ENCODE results near the gene DOCK4.

DOCK4 gene

GRCh38 chr7:112113913-112114575, 92.2 kb downstream of the DOCK4 start:
- ATAC-seq (ENCODE audit: low read depth) (no peak), DNase-seq (ENCODE audit: low spot score) (no peak)
- Histone ChIP-seq H3K36me3 (ENCODE audit: low read depth) (no peaks in the 10 kb centered on the region), H3K27me3 (ENCODE audit: insufficient read depth, poor library complexity, severe bottlenecking) (no peaks in the 10 kb centered on the region), H3K9me3 (ENCODE audit: severe bottlenecking) (no peaks in the 10 kb centered on the region), H3K4me3 (ENCODE audit: severe bottlenecking) (no peak overlapping the region), H3K4me1 (ENCODE audit: insufficient read depth, poor library complexity, severe bottlenecking) (peaks cover 9% of the 10 kb centered on the region), H3K27ac (ENCODE audit: poor library complexity, severe bottlenecking) (no peak overlapping the region)
- TF ChIP-seq CTCF (IDR thresholded peaks at IDR 0.05; ENCODE audit: poor library complexity, severe bottlenecking): no peak

DNA sequence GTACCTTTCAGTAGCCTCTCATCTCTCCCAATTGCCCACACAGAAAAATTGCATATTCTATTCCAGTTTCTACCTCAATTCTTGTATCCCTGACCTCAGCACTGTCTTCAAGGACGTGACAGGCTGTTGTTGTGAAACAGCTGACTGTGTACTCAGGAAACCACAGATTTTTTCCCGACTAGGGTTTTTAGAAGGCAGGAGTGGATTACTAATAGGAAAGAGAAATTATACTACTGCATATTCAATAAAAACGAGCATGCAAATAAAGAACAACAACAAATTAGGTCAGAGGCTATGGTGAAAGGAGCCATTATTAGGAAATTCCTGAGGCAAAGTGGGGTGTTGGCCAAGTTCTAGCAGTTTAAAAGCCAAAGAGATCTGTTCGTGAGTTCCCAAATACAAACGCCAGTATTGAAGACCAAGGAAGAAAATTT, 93.4 kb downstream of the DOCK4 start:
- H3K9me3 ChIP-seq (ENCODE audit: severe bottlenecking): no peaks in the 10 kb centered on the region
- peak; percentile 64; the same call in 2 of the 3 replicates for ATAC-seq (ENCODE audit: low read depth)
- H3K4me3 ChIP-seq (ENCODE audit: severe bottlenecking): no peak overlapping the region
- DNase-seq (ENCODE audit: low spot score): no peak
- no peaks in the 10 kb centered on the region for H3K36me3 ChIP-seq (ENCODE audit: low read depth)
- no peaks in the 10 kb centered on the region for H3K27me3 ChIP-seq (ENCODE audit: insufficient read depth, poor library complexity, severe bottlenecking)
- peaks cover 9% of the 10 kb centered on the region for H3K4me1 ChIP-seq (ENCODE audit: insufficient read depth, poor library complexity, severe bottlenecking)
- peak overlapping the region; percentile 15 for H3K27ac ChIP-seq (ENCODE audit: poor library complexity, severe bottlenecking)
- TF ChIP-seq CTCF (IDR thresholded peaks at IDR 0.05; ENCODE audit: poor library complexity, severe bottlenecking): no peak

DNA sequence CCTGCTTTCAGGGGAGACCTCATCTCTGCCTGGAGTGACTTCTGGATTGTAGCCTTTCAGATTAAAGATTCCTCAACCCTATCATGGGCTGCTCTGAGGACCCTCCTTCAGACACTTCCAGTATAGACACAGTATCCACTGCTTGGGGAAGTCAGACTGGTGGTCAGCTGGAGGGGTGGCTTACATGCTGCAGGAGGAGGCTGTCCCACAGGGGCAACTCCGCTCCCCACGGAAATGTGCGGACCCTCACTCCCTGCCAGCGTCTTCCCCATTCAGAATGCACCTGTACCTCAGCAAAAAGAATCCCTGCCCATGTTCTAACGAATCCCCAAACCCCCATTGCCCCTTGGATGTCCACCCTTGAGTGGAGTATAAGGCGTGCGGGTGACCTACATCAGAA, 95.5 kb downstream of the DOCK4 start:
- Histone ChIP-seq H3K4me1 (ENCODE audit: insufficient read depth, poor library complexity, severe bottlenecking) (peaks cover 9% of the 10 kb centered on the region), H3K9me3 (ENCODE audit: severe bottlenecking) (no peaks in the 10 kb centered on the region), H3K27me3 (ENCODE audit: insufficient read depth, poor library complexity, severe bottlenecking) (no peaks in the 10 kb centered on the region), H3K4me3 (ENCODE audit: severe bottlenecking) (no peak overlapping the region), H3K27ac (ENCODE audit: poor library complexity, severe bottlenecking) (no peak overlapping the region), H3K36me3 (ENCODE audit: low read depth) (no peaks in the 10 kb centered on the region)
- DNase-seq (ENCODE audit: low spot score) (no peak), ATAC-seq (ENCODE audit: low read depth) (no peak)
- no peak for TF ChIP-seq CTCF (IDR thresholded peaks at IDR 0.05; ENCODE audit: poor library complexity, severe bottlenecking)

DNA sequence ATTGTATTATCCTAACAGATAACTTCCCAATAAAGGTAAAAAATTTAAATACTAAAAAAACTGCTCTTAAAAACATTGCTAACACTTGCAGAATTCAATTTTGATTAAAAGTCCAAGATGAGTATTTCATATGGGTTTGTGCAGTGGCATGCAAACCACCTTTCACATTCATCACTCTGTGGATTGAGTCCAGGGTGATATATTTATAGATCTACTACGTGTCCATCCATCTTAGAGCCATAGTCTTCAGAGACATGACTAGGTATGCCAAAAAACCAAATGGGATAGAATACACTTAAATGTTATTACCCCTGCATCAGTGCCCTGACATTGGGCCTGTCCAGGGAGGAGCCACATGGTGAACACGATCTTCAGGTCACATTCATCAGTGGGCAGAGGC, 96.0 kb downstream of the DOCK4 start:
- DNase-seq (ENCODE audit: low spot score) (no peak), ATAC-seq (ENCODE audit: low read depth) (no peak)
- no peaks in the 10 kb centered on the region for H3K9me3 ChIP-seq (ENCODE audit: severe bottlenecking)
- H3K27ac ChIP-seq (ENCODE audit: poor library complexity, severe bottlenecking): no peak overlapping the region
- TF ChIP-seq CTCF (IDR thresholded peaks at IDR 0.05; ENCODE audit: poor library complexity, severe bottlenecking): no peak
- H3K4me1 ChIP-seq (ENCODE audit: insufficient read depth, poor library complexity, severe bottlenecking): peaks cover 9% of the 10 kb centered on the region
- H3K27me3 ChIP-seq (ENCODE audit: insufficient read depth, poor library complexity, severe bottlenecking): no peaks in the 10 kb centered on the region
- H3K36me3 ChIP-seq (ENCODE audit: low read depth): no peaks in the 10 kb centered on the region
- no peak overlapping the region for H3K4me3 ChIP-seq (ENCODE audit: severe bottlenecking)

DNA sequence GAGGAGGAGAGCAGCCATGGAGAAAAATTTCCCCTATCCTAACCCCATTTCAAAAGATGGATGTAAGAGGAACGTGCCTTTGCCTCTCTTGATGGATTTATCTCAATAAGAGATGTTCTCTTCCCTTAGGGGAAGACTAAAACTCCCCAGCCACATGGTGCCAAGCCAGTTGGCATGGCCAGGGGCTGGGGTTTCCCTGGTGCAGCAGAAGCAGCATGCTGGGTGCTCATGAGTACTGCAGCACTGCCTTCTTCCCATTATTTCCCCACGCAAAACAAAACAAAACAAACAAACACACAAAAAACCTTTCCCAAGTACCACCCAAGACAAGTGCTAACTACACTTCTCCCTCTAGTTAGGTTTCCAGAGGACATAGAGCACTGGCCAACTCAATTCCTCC, 97.2 kb downstream of the DOCK4 start:
- no peak for TF ChIP-seq CTCF (IDR thresholded peaks at IDR 0.05; ENCODE audit: poor library complexity, severe bottlenecking)
- no peak for DNase-seq (ENCODE audit: low spot score)
- Histone ChIP-seq H3K27ac (ENCODE audit: poor library complexity, severe bottlenecking) (no peak overlapping the region), H3K9me3 (ENCODE audit: severe bottlenecking) (no peaks in the 10 kb centered on the region), H3K4me1 (ENCODE audit: insufficient read depth, poor library complexity, severe bottlenecking) (peaks cover 16% of the 10 kb centered on the region), H3K27me3 (ENCODE audit: insufficient read depth, poor library complexity, severe bottlenecking) (no peaks in the 10 kb centered on the region), H3K36me3 (ENCODE audit: low read depth) (no peaks in the 10 kb centered on the region), H3K4me3 (ENCODE audit: severe bottlenecking) (no peak overlapping the region)
- ATAC-seq (ENCODE audit: low read depth): no peak

Measured in RWPE2 (cell line).